SW 1271 (cell line): Measurements from ENCODE around the gene CRTC1.

ENCODE experiments used
- DNase-seq, 2 experiments: peaks; one replicate each; lab custom pipeline; 2025; lab: John Stamatoyannopoulos, UW

The CRTC1 gene

GRCh38 chr19:18769989-18770528 is 86.6 kb downstream of the CRTC1 start:
- DNase-seq = no peak

GRCh38 chr19:18770663-18771327 is 87.3 kb downstream of the CRTC1 start:
- no peak for DNase-seq

- no peak for DNase-seq
Observed at GRCh38 chr19:18771328-18772242, 88.1 kb downstream of the CRTC1 start.

GRCh38 chr19:18772620-18773587 is 89.4 kb downstream of the CRTC1 start:
- DNase-seq = no peak

GRCh38 chr19:18773682-18774081 is 90.2 kb downstream of the CRTC1 start:
- DNase-seq = no peak

- DNase-seq = no peak
Observed at GRCh38 chr19:18774107-18774506, 90.6 kb downstream of the CRTC1 start.

- DNase-seq = no peak
Observed at GRCh38 chr19:18774782-18775444, 91.4 kb downstream of the CRTC1 start.

GRCh38 chr19:18775586-18776287 is 92.3 kb downstream of the CRTC1 start:
- no peak for DNase-seq

- DNase-seq = no peak
Observed at GRCh38 chr19:18776288-18776594, 92.8 kb downstream of the CRTC1 start.

GRCh38 chr19:18776736-18777135 is 93.3 kb downstream of the CRTC1 start:
- no peak for DNase-seq

- DNase-seq = no peak
Observed at GRCh38 chr19:18777301-18778075, 94.0 kb downstream of the CRTC1 start.

GRCh38 chr19:18778076-18778389 is 94.6 kb downstream of the CRTC1 start:
- no peak for DNase-seq

- no peak for DNase-seq
Observed at GRCh38 chr19:18778826-18779495, 95.5 kb downstream of the CRTC1 start.

GRCh38 chr19:18780081-18780480 is 96.6 kb downstream of the CRTC1 start:
- no peak for DNase-seq

GRCh38 chr19:18780631-18781030 is 97.2 kb downstream of the CRTC1 start:
- no peak for DNase-seq

- DNase-seq = no peak
Observed at GRCh38 chr19:18781047-18781600, 97.6 kb downstream of the CRTC1 start.

GRCh38 chr19:18781885-18782527 is 98.5 kb downstream of the CRTC1 start:
- no peak for DNase-seq

GRCh38 chr19:18782559-18783225 is 99.2 kb downstream of the CRTC1 start:
- no peak for DNase-seq
